Measurements from ENCODE around the gene EP300.
"Not testable (repeated sequence)": the region's sequence is repeated elsewhere in the genome, so short reads cannot be mapped to it uniquely, and the experiment has no call there.

DNA sequence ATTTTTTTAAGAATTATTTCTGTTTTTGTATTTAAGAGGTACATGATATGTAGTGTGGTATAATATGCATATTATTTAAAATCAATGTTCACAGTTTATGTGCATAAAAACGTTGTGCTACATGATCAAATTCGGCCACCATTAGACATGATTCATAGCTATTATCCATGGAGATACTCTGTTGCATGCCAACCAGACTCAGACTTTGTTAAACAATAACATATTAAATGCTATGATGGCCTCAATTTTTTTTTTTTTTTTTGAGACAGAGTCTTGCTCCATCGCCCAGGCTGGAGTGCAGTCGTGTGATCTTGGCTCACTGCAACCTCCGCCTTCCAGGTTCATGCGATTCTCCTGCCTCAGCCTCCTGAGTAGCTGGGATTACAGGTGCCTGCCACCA, 53.5 kb downstream of the EP300 start:
- TF ChIP-seq ZFP3 (CRISPR knock-in tag; IDR thresholded peaks at IDR 0.05); SNAI2 (CRISPR knock-in tag; IDR thresholded peaks at IDR 0.05); ARNTL (CRISPR knock-in tag; IDR thresholded peaks at IDR 0.05; ENCODE audit: borderline replicate concordance, low read depth); ZC3H10 (CRISPR knock-in tag; IDR thresholded peaks at IDR 0.05); ZNF8 (CRISPR knock-in tag; IDR thresholded peaks at IDR 0.05): not testable (repeated sequence)

Data from SK-N-SH treated with all-trans-retinoic acid at 6 μM for 48 hours (cell line).